ENCODE results near the gene FCHO1. TPM values are rescaled to one million over a fixed set of nuclear protein-coding genes. Genes with fewer than 3 reads are reported as not detected.

Gene FCHO1
- total RNA-seq, 4 donors from 2014 or later, result 0.13 to 2.1 (median 0.51) TPM; not detected in 1

GRCh38 chr19:17753976-17754375, 2.7 kb downstream of the FCHO1 start:
- in situ Hi-C loops (cut with MboI; ENCODE audit: low sequenced_read_pairs in 4 of 4) (no loop called here), intact Hi-C loops (cut with DNase I; ENCODE audit: low total_unique reads) (no loop called here)
- no peaks in the 10 kb centered on the region for H3K9me3 ChIP-seq
- no peak for TF ChIP-seq POLR2A (IDR thresholded peaks at IDR 0.05)
- TF ChIP-seq CTCF (IDR thresholded peaks at IDR 0.05 in 4 of 5, conservative IDR thresholded peaks at IDR 0.05 in 1 of 5), result no peak
- peaks cover 9 to 18% (median 9%) of the 10 kb centered on the region in 3 donors for H3K27me3 ChIP-seq
- DNase-seq (no peak), ATAC-seq (no peak)
- no peaks in the 10 kb centered on the region for H3K36me3 ChIP-seq
- H3K4me3 ChIP-seq, result no peak overlapping the region
- no peaks in the 10 kb centered on the region for H3K4me1 ChIP-seq
- no peak overlapping the region for H3K27ac ChIP-seq

- DNase-seq (no peak), ATAC-seq (no peak)
- no peak overlapping the region for H3K27ac ChIP-seq
- no peak for TF ChIP-seq CTCF (IDR thresholded peaks at IDR 0.05 in 4 of 5, conservative IDR thresholded peaks at IDR 0.05 in 1 of 5)
- no peak for TF ChIP-seq POLR2A (IDR thresholded peaks at IDR 0.05)
- no peak overlapping the region for H3K4me3 ChIP-seq
- intact Hi-C loops (cut with DNase I; ENCODE audit: low total_unique reads) (no loop called here), in situ Hi-C loops (cut with MboI; ENCODE audit: low sequenced_read_pairs in 4 of 4) (no loop called here)
- H3K27me3 ChIP-seq, result peaks cover 8 to 18% (median 9%) of the 10 kb centered on the region in 3 donors
- no peaks in the 10 kb centered on the region for H3K36me3 ChIP-seq
- H3K4me1 ChIP-seq, result no peaks in the 10 kb centered on the region
- H3K9me3 ChIP-seq, result no peaks in the 10 kb centered on the region
Observed at GRCh38 chr19:17754634-17755442, 3.6 kb downstream of the FCHO1 start.

GRCh38 chr19:17755443-17755890, 4.2 kb downstream of the FCHO1 start:
- in situ Hi-C loops (cut with MboI; ENCODE audit: low sequenced_read_pairs in 4 of 4), result no loop called here
- Histone ChIP-seq H3K4me1 (no peaks in the 10 kb centered on the region), H3K36me3 (no peaks in the 10 kb centered on the region), H3K27ac (no peak overlapping the region), H3K27me3 (peaks cover 8 to 19% (median 13%) of the 10 kb centered on the region in 3 donors), H3K9me3 (no peaks in the 10 kb centered on the region), H3K4me3 (no peak overlapping the region)
- ATAC-seq (no peak), DNase-seq (no peak)
- intact Hi-C loops (cut with DNase I; ENCODE audit: low total_unique reads), result no loop called here
- TF ChIP-seq CTCF (IDR thresholded peaks at IDR 0.05 in 4 of 5, conservative IDR thresholded peaks at IDR 0.05 in 1 of 5) (no peak), POLR2A (IDR thresholded peaks at IDR 0.05) (no peak)

- ATAC-seq (no peak), DNase-seq (no peak)
- intact Hi-C loops (cut with DNase I; ENCODE audit: low total_unique reads) (no loop called here), in situ Hi-C loops (cut with MboI; ENCODE audit: low sequenced_read_pairs in 4 of 4) (no loop called here)
- Histone ChIP-seq H3K27me3 (peaks cover 5 to 21% (median 18%) of the 10 kb centered on the region in 3 donors), H3K9me3 (no peaks in the 10 kb centered on the region), H3K27ac (no peak overlapping the region), H3K4me1 (no peaks in the 10 kb centered on the region), H3K36me3 (no peaks in the 10 kb centered on the region), H3K4me3 (no peak overlapping the region)
- TF ChIP-seq CTCF (IDR thresholded peaks at IDR 0.05 in 4 of 5, conservative IDR thresholded peaks at IDR 0.05 in 1 of 5) (no peak), POLR2A (IDR thresholded peaks at IDR 0.05) (no peak)
Observed at GRCh38 chr19:17755977-17756670, 4.8 kb downstream of the FCHO1 start.

Data from gastrocnemius medialis (tissue), 4 donors.